Spleen (tissue), 7 donors: ENCODE data around the gene LEKR1.
"Not testable (repeated sequence)": the region's sequence is repeated elsewhere in the genome, so short reads cannot be mapped to it uniquely, and the experiment has no call there.

Experiments used
- POLR2A ChIP-seq, 3 donors: fragments of 450-650 bp; IDR thresholded peaks; one replicate each; pipeline ENCODE4 v1.5.1; 2017; ENCODE audit warnings: antibody characterized with exemption in 3 of 3, mild to moderate bottlenecking in 1 of 3
- POLR2AphosphoS5 ChIP-seq, 3 donors: sonication (generic); formaldehyde crosslinking; IDR thresholded peaks; one replicate each; pipeline ENCODE4 v1.5.1; 2017; ENCODE audit warnings: antibody characterized with exemption in 3 of 3
- TF ChIP-seq, protein P1 (sequence below), 11 experiments: fragments of 200-600 bp in 7 of 11; fragments of 450-650 bp in 4 of 11; sonication (generic) in 4 of 11; IDR thresholded peaks in 8 of 11; conservative IDR thresholded peaks in 3 of 11; 1 replicate in 7 of 11; 2 replicates in 4 of 11; pipeline versions ENCODE4 v1.4.0 to v1.8.0; 2016 to 2021; ENCODE audit warnings: antibody characterized with exemption in 11 of 11, inconsistent platforms in 4 of 11, mild to moderate bottlenecking in 1 of 11
- donor health status: DM: no; HTN: no; CAD: no; lungs with moderate emphysema.
- donor health status: DM: no; HTN: no; CAD: no.
- donor health status: DM: no; HTN: no; CAD: no.

- not testable (repeated sequence) for TF ChIP-seq POLR2A, POLR2AphosphoS5 (IDR thresholded peaks at IDR 0.05)
- TF ChIP-seq, protein P1, sequence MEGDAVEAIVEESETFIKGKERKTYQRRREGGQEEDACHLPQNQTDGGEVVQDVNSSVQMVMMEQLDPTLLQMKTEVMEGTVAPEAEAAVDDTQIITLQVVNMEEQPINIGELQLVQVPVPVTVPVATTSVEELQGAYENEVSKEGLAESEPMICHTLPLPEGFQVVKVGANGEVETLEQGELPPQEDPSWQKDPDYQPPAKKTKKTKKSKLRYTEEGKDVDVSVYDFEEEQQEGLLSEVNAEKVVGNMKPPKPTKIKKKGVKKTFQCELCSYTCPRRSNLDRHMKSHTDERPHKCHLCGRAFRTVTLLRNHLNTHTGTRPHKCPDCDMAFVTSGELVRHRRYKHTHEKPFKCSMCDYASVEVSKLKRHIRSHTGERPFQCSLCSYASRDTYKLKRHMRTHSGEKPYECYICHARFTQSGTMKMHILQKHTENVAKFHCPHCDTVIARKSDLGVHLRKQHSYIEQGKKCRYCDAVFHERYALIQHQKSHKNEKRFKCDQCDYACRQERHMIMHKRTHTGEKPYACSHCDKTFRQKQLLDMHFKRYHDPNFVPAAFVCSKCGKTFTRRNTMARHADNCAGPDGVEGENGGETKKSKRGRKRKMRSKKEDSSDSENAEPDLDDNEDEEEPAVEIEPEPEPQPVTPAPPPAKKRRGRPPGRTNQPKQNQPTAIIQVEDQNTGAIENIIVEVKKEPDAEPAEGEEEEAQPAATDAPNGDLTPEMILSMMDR (IDR thresholded peaks at IDR 0.05 in 8 of 11, conservative IDR thresholded peaks at IDR 0.05 in 3 of 11), result not testable (repeated sequence)
Observed at GRCh38 chr3:156897851-156898250, 71.7 kb downstream of the LEKR1 start.
